Liver (tissue), 9 donors: ENCODE results near the gene C19orf67. TPM values are rescaled to one million over a fixed set of nuclear protein-coding genes. Genes with fewer than 3 reads are reported as not detected.

ENCODE experiments used
- DNase-seq: peaks from one replicate; pipeline ENCODE4 v3.0.0-alpha.2; 2017; ENCODE audit warnings: low spot score
- H3K27ac ChIP-seq, 2 donors: one replicate each; pipeline ENCODE4 v1.7.0; 2013; ENCODE audit warnings: inconsistent platforms in 2 of 2, low read length in 2 of 2, control low read depth in 1 of 2, low read depth in 1 of 2, mild to moderate bottlenecking in 1 of 2
- H3K27me3 ChIP-seq, 4 donors: one replicate each; pipeline versions ENCODE4 v1.6.1 to v1.7.0; 2013; ENCODE audit warnings: low read length in 3 of 4, inconsistent platforms in 1 of 4, mild to moderate bottlenecking in 1 of 4, moderate library complexity in 1 of 4; ENCODE audit not compliant: control insufficient read depth in 4 of 4, insufficient read depth in 4 of 4
- H3K36me3 ChIP-seq, 4 donors: one replicate each; pipeline versions ENCODE4 v1.6.1 to v1.7.0; 2013; ENCODE audit warnings: low read length in 3 of 4, mild to moderate bottlenecking in 3 of 4, low read depth in 1 of 4, moderate library complexity in 1 of 4; ENCODE audit not compliant: control insufficient read depth in 4 of 4, insufficient read depth in 3 of 4
- H3K4me1 ChIP-seq, 4 donors: one replicate each; pipeline versions ENCODE4 v1.6.1 to v1.7.0; 2013; ENCODE audit warnings: low read length in 3 of 4, mild to moderate bottlenecking in 3 of 4, moderate library complexity in 1 of 4; ENCODE audit not compliant: control insufficient read depth in 4 of 4, insufficient read depth in 4 of 4
- H3K4me3 ChIP-seq, 3 donors: one replicate each; pipeline versions ENCODE4 v1.6.1 to v1.7.0; 2013; ENCODE audit warnings: low read length in 3 of 3, control low read depth in 1 of 3, low read depth in 1 of 3, mild to moderate bottlenecking in 1 of 3
- H3K9ac ChIP-seq, 2 donors: one replicate each; pipeline ENCODE4 v1.7.0; 2013; ENCODE audit warnings: low read length in 2 of 2, mild to moderate bottlenecking in 2 of 2, moderate library complexity in 2 of 2, control low read depth in 1 of 2, low read depth in 1 of 2
- H3K9me3 ChIP-seq, 4 donors: one replicate each; pipeline versions ENCODE4 v1.6.1 to v1.7.0; 2013; ENCODE audit warnings: low read length in 3 of 4; ENCODE audit not compliant: control insufficient read depth in 4 of 4
- CTCF ChIP-seq: fragments of 150-350 bp; IDR thresholded peaks from 2 replicates; pipeline ENCODE4 v1.5.1; 2017; ENCODE audit warnings: improper control_type of control experiment, low read depth, low read length; ENCODE audit not compliant: missing input control
- EGR1 ChIP-seq, 2 donors: IDR thresholded peaks; 2 replicates each; pipeline ENCODE4 v1.6.1; 2016 to 2018; ENCODE audit warnings: antibody characterized with exemption in 2 of 2, low read depth in 2 of 2
- FOXA2 ChIP-seq: IDR thresholded peaks from 2 replicates; pipeline ENCODE4 v1.6.1; 2016; ENCODE audit warnings: antibody characterized with exemption
- GABPA ChIP-seq, 2 donors: IDR thresholded peaks in 1 of 2; conservative IDR thresholded peaks in 1 of 2; 2 replicates each; pipeline ENCODE4 v1.6.1; 2016; ENCODE audit warnings: antibody characterized with exemption in 2 of 2, mild to moderate bottlenecking in 1 of 2, moderate library complexity in 1 of 2
- NR2F2 ChIP-seq: IDR thresholded peaks from 2 replicates; pipeline ENCODE4 v1.6.1; 2016; ENCODE audit warnings: antibody characterized with exemption
- RAD21 ChIP-seq, 2 donors: IDR thresholded peaks; 2 replicates each; pipeline ENCODE4 v1.6.1; 2016; ENCODE audit warnings: antibody characterized with exemption in 2 of 2, mild to moderate bottlenecking in 2 of 2
- RXRA ChIP-seq, 2 donors: IDR thresholded peaks; 2 replicates each; pipeline ENCODE4 v1.6.1; 2017 to 2018; ENCODE audit warnings: antibody characterized with exemption in 2 of 2, mild to moderate bottlenecking in 1 of 2
- TAF1 ChIP-seq: conservative IDR thresholded peaks from 2 replicates; pipeline ENCODE4 v1.6.1; 2016; ENCODE audit warnings: antibody characterized with exemption, mild to moderate bottlenecking
- YY1 ChIP-seq: IDR thresholded peaks from 2 replicates; pipeline ENCODE4 v1.6.1; 2016; ENCODE audit warnings: antibody characterized with exemption, mild to moderate bottlenecking
- ZBTB33 ChIP-seq: IDR thresholded peaks from 2 replicates; pipeline ENCODE4 v1.6.1; 2016; ENCODE audit warnings: antibody characterized with exemption
- WGBS: extraction: QIAGEN DNeasy Blood & Tissue Kit; methylation state at CpG from one replicate; pipeline ENCODE4 v1.1.7; 2013; 5-methylcytosine and 5-hydroxymethylcytosine counted together
- polyA plus RNA-seq, 2 donors: library from polyadenylated mRNA; stranded (reverse) in 1 of 2; unstranded in 1 of 2; fragments of 200-250 nt in 1 of 2; fragments of >200 nt in 1 of 2; fragmentation: Nextera tagmentation in 1 of 2; extraction: Ambion mirVana in 1 of 2; gene quantifications; one replicate each; pipeline versions ENCODE4 v1.2.1 to v1.2.3, GENCODE V29; 2013 to 2015
- total RNA-seq, 2 donors: library from RNA; depleted of rRNA; stranded (reverse); fragments of >200 nt; gene quantifications; one replicate each; pipeline ENCODE4 v1.2.3, GENCODE V29; 2014
- donor health status: healthy.
- donor health status: healthy.
- donor health status: healthy.
- donor health status: healthy.
- donor health status: healthy.

Gene C19orf67
- total and polyA plus RNA-seq, 4 donors = 0.25 TPM; not detected in 3

- H3K27ac ChIP-seq = no peak overlapping the region
- H3K9me3 ChIP-seq = peaks cover 0 to 5% (median 3%) of the 10 kb centered on the region in 4 donors
- DNase-seq = no peak
- peaks cover 9 to 40% (median 18%) of the 10 kb centered on the region in 4 donors for H3K36me3 ChIP-seq
- no peaks in the 10 kb centered on the region for H3K27me3 ChIP-seq
- no peak overlapping the region for H3K9ac ChIP-seq
- no peaks in the 10 kb centered on the region for H3K4me1 ChIP-seq
- TF ChIP-seq CTCF (peak; percentile 25), RAD21 (IDR thresholded peaks at IDR 0.05) (peak; percentile 39 to 67), RXRA (IDR thresholded peaks at IDR 0.05) (no peak)
- WGBS = 87% methylated on average over 21 of the region's 21 CpGs
- H3K4me3 ChIP-seq = no peak overlapping the region
Observed at GRCh38 chr19:14097532-14098151, 12.1 kb upstream of the C19orf67 start.

GRCh38 chr19:14096272-14096992 lies 10.8 kb upstream of the C19orf67 start:
- no peak for DNase-seq
- peaks cover 7 to 35% (median 13%) of the 10 kb centered on the region in 4 donors for H3K36me3 ChIP-seq
- H3K27ac ChIP-seq = no peak overlapping the region
- H3K4me1 ChIP-seq = peaks cover 0 to 7% (median 2%) of the 10 kb centered on the region in 4 donors
- WGBS = 98% methylated on average over 11 of the region's 11 CpGs
- no peak overlapping the region for H3K4me3 ChIP-seq
- TF ChIP-seq ZBTB33 (no peak), RAD21 (IDR thresholded peaks at IDR 0.05) (peak; percentile 8 to 49), TAF1 (no peak), NR2F2 (no peak)
- H3K27me3 ChIP-seq = no peaks in the 10 kb centered on the region
- H3K9ac ChIP-seq = no peak overlapping the region
- H3K9me3 ChIP-seq = peaks cover 0 to 5% (median 3%) of the 10 kb centered on the region in 4 donors

- no peaks in the 10 kb centered on the region for H3K27me3 ChIP-seq
- no peak overlapping the region for H3K4me3 ChIP-seq
- TF ChIP-seq GABPA (IDR thresholded peaks at IDR 0.05 in 1 of 2, conservative IDR thresholded peaks at IDR 0.05 in 1 of 2) (no peak), FOXA2 (no peak), YY1 (no peak), RXRA (IDR thresholded peaks at IDR 0.05) (no peak), CTCF (no peak), EGR1 (IDR thresholded peaks at IDR 0.05; ENCODE audit: low read depth in 2 of 2) (no peak)
- H3K4me1 ChIP-seq = peaks cover 1 to 8% (median 4%) of the 10 kb centered on the region in 4 donors
- 87% methylated on average over 7 of the region's 7 CpGs for WGBS
- peaks cover 0 to 5% (median 3%) of the 10 kb centered on the region in 4 donors for H3K9me3 ChIP-seq
- H3K27ac ChIP-seq = no peak overlapping the region
- H3K9ac ChIP-seq = no peak overlapping the region
- no peak for DNase-seq
- H3K36me3 ChIP-seq = peaks cover 5 to 21% (median 7%) of the 10 kb centered on the region in 4 donors
Observed at GRCh38 chr19:14094854-14095253, 9.3 kb upstream of the C19orf67 start.
